GM21526 (cell line): ENCODE measurements around the gene KCNB1.

Experiments
- ATAC-seq: cut with Tn5 transposase; IDR thresholded peaks from one replicate; pipeline ENCODE4 v1.9.1; 2021; ENCODE audit warnings: moderate library complexity; ENCODE audit not compliant: unreplicated experiment, low FRiP score

The KCNB1 gene

GRCh38 chr20:49503176-49503575 lies 20.7 kb upstream of the KCNB1 start:
- ATAC-seq: no peak

- ATAC-seq: no peak
These were observed 19.4 kb upstream of the KCNB1 start for GRCh38 chr20:49501917-49502316.

- ATAC-seq: no peak
These were observed 14.9 kb upstream of the KCNB1 start for GRCh38 chr20:49497398-49497669.

- ATAC-seq: no peak
These were observed 14.3 kb upstream of the KCNB1 start for GRCh38 chr20:49496553-49497397.

GRCh38 chr20:49496043-49496442 lies 13.6 kb upstream of the KCNB1 start:
- ATAC-seq: no peak

GRCh38 chr20:49490689-49491088 lies 8.2 kb upstream of the KCNB1 start:
- ATAC-seq: no peak

- ATAC-seq: no peak
These were observed 7.2 kb upstream of the KCNB1 start for GRCh38 chr20:49489688-49490087.

GRCh38 chr20:49486064-49486463 lies 3.6 kb upstream of the KCNB1 start:
- ATAC-seq: no peak

GRCh38 chr20:49485563-49485962 lies 3.1 kb upstream of the KCNB1 start:
- no peak for ATAC-seq

GRCh38 chr20:49484180-49485140 lies 2.0 kb upstream of the KCNB1 start:
- no peak for ATAC-seq

- ATAC-seq: no peak
These were observed 1.2 kb upstream of the KCNB1 start for GRCh38 chr20:49483696-49484123.

- no peak for ATAC-seq
These were observed 689 bp upstream of the KCNB1 start for GRCh38 chr20:49483018-49483695.

GRCh38 chr20:49482173-49482572 lies 295 bp downstream of the KCNB1 start:
- ATAC-seq: no peak

- ATAC-seq: no peak
These were observed 1.4 kb downstream of the KCNB1 start for GRCh38 chr20:49481116-49481515.

GRCh38 chr20:49480236-49480635 lies 2.2 kb downstream of the KCNB1 start:
- no peak for ATAC-seq

- ATAC-seq: no peak
These were observed 2.7 kb downstream of the KCNB1 start for GRCh38 chr20:49479785-49480184.

GRCh38 chr20:49478754-49479689 lies 3.4 kb downstream of the KCNB1 start:
- no peak for ATAC-seq

- ATAC-seq: no peak
These were observed 4.2 kb downstream of the KCNB1 start for GRCh38 chr20:49478266-49478665.

- ATAC-seq: no peak
These were observed 5.3 kb downstream of the KCNB1 start for GRCh38 chr20:49477200-49477599.

- no peak for ATAC-seq
These were observed 6.5 kb downstream of the KCNB1 start for GRCh38 chr20:49476016-49476355.
